Ishikawa (cell line): Measurements from ENCODE around the gene PDE4B.

Source experiments
- CEBPB ChIP-seq: IDR thresholded peaks from 2 replicates; pipeline ENCODE4 v1.6.1; 2012
- CREB1 ChIP-seq: IDR thresholded peaks from 2 replicates; pipeline ENCODE4 v1.6.1; 2012; ENCODE audit warnings: low read depth
- EGR1 ChIP-seq: IDR thresholded peaks from 2 replicates; pipeline ENCODE4 v1.6.1; 2012
- EP300 ChIP-seq: IDR thresholded peaks from 2 replicates; pipeline ENCODE4 v1.6.1; 2012; ENCODE audit warnings: borderline replicate concordance
- FOXM1 ChIP-seq: IDR thresholded peaks from 2 replicates; pipeline ENCODE4 v1.6.1; 2012; ENCODE audit warnings: low read depth, borderline replicate concordance
- NFIC ChIP-seq: IDR thresholded peaks from 2 replicates; pipeline ENCODE4 v1.6.1; 2012
- RAD21 ChIP-seq: IDR thresholded peaks from 2 replicates; pipeline ENCODE4 v1.6.1; 2012; ENCODE audit warnings: low read depth
- TAF1 ChIP-seq: IDR thresholded peaks from 2 replicates; pipeline ENCODE4 v1.6.1; 2012; ENCODE audit warnings: low read depth, mild to moderate bottlenecking
- TCF12 ChIP-seq: IDR thresholded peaks from 2 replicates; pipeline ENCODE4 v1.6.1; 2012; ENCODE audit warnings: low read depth
- TEAD4 ChIP-seq: IDR thresholded peaks from 2 replicates; pipeline ENCODE4 v1.6.1; 2012
- YY1 ChIP-seq: IDR thresholded peaks from 2 replicates; pipeline ENCODE4 v1.6.1; 2012; ENCODE audit warnings: low read depth
- ZBTB7A ChIP-seq: IDR thresholded peaks from 2 replicates; pipeline ENCODE4 v1.6.1; 2012; ENCODE audit warnings: low read depth
- TF ChIP-seq, protein P1 (sequence below): IDR thresholded peaks from 2 replicates; pipeline ENCODE4 v1.6.1; 2012; ENCODE audit warnings: low read depth, mild to moderate bottlenecking
- TF ChIP-seq, protein P2 (sequence below): IDR thresholded peaks from 2 replicates; pipeline ENCODE4 v1.6.1; 2012
- TF ChIP-seq, protein P3 (sequence below): IDR thresholded peaks from 2 replicates; pipeline ENCODE4 v1.6.1; 2012

The PDE4B gene

DNA sequence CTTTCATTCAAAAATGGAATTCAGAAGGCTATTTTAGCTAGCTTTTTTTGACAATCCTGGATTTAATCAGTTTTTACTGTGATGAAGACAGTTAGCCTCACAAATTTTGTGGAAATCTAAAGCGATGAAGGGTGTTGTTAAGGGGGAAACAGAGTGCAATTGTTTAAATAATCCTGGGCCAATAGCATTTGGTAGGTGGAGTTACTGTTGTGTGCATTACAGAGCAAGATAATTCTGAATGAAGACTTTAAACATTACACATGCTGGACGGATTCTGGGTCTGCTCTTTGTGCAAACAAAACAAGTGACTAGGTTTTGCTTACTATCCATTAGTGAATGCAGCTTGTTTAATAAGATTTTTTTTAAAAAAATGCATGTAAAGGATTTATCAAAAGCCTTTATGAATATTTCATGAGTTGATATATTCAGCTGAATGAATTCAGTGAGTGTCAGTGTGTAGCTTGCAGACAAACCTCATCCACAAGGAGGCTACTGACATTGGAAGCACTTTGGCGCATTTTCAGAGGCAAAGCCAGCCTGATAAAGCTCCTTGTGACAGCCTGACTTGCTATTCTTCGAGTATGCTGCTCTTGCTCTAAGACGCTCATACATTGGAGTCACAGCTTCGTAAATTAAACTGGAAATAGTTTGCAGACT is 199.6 kb downstream of the PDE4B start:
- TF ChIP-seq EP300 (no peak), TAF1 (no peak), FOXM1 (no peak), EGR1 (no peak), CEBPB (no peak), TEAD4 (no peak), ZBTB7A (no peak), TCF12 (no peak), YY1 (no peak), RAD21 (no peak), CREB1 (no peak), NFIC (no peak)
- TF ChIP-seq, protein P1, sequence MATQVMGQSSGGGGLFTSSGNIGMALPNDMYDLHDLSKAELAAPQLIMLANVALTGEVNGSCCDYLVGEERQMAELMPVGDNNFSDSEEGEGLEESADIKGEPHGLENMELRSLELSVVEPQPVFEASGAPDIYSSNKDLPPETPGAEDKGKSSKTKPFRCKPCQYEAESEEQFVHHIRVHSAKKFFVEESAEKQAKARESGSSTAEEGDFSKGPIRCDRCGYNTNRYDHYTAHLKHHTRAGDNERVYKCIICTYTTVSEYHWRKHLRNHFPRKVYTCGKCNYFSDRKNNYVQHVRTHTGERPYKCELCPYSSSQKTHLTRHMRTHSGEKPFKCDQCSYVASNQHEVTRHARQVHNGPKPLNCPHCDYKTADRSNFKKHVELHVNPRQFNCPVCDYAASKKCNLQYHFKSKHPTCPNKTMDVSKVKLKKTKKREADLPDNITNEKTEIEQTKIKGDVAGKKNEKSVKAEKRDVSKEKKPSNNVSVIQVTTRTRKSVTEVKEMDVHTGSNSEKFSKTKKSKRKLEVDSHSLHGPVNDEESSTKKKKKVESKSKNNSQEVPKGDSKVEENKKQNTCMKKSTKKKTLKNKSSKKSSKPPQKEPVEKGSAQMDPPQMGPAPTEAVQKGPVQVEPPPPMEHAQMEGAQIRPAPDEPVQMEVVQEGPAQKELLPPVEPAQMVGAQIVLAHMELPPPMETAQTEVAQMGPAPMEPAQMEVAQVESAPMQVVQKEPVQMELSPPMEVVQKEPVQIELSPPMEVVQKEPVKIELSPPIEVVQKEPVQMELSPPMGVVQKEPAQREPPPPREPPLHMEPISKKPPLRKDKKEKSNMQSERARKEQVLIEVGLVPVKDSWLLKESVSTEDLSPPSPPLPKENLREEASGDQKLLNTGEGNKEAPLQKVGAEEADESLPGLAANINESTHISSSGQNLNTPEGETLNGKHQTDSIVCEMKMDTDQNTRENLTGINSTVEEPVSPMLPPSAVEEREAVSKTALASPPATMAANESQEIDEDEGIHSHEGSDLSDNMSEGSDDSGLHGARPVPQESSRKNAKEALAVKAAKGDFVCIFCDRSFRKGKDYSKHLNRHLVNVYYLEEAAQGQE = no peak
- TF ChIP-seq, protein P2, sequence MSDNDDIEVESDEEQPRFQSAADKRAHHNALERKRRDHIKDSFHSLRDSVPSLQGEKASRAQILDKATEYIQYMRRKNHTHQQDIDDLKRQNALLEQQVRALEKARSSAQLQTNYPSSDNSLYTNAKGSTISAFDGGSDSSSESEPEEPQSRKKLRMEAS = no peak
- TF ChIP-seq, protein P3, sequence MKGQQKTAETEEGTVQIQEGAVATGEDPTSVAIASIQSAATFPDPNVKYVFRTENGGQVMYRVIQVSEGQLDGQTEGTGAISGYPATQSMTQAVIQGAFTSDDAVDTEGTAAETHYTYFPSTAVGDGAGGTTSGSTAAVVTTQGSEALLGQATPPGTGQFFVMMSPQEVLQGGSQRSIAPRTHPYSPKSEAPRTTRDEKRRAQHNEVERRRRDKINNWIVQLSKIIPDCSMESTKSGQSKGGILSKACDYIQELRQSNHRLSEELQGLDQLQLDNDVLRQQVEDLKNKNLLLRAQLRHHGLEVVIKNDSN = no peak

GRCh38 chr1:65992831-65993271 is 200.2 kb downstream of the PDE4B start:
- TF ChIP-seq, protein P3 = no peak
- no peak for TF ChIP-seq TEAD4
- no peak for TF ChIP-seq EP300
- TF ChIP-seq TAF1 = no peak
- TF ChIP-seq YY1 = no peak
- no peak for TF ChIP-seq RAD21
- no peak for TF ChIP-seq CREB1
- no peak for TF ChIP-seq EGR1
- TF ChIP-seq FOXM1 = no peak
- no peak for TF ChIP-seq TCF12
- TF ChIP-seq, protein P2 = no peak
- TF ChIP-seq, protein P1 = no peak

- TF ChIP-seq YY1 = no peak
- TF ChIP-seq EGR1 = no peak
- no peak for TF ChIP-seq NFIC
- TF ChIP-seq EP300 = no peak
- TF ChIP-seq CEBPB = no peak
- TF ChIP-seq TAF1 = no peak
- no peak for TF ChIP-seq CREB1
- TF ChIP-seq, protein P1 = no peak
- TF ChIP-seq FOXM1 = no peak
- no peak for TF ChIP-seq TCF12
- TF ChIP-seq, protein P3 = no peak
- TF ChIP-seq ZBTB7A = no peak
- TF ChIP-seq RAD21 = no peak
Measured at GRCh38 chr1:65994223-65994622, 201.5 kb downstream of the PDE4B start.

DNA sequence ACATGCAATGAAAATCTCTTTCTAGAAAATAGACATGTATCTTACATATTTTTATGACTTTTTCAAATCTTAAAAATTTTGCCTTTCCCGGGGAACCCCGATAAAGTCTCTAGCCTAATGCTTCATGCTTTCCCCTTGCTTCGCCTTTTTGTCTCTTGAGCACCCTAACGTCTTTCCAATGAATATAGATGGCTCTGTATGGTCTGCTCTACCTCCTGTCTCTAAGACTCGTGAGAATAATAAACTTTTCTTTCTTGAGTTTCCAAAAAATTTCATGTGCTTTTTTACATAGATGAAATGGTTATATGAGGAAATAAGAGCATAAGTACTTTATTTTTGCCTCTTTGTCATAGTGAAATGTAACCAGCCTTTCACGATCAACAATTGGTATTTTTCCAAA is 202.6 kb downstream of the PDE4B start:
- TF ChIP-seq, protein P3 = no peak
- TF ChIP-seq, protein P1 = no peak
